Progenitor cell of endocrine pancreas (in vitro differentiated cells): ENCODE data around the gene KCNMB1. TPM values are rescaled to one million over a fixed set of nuclear protein-coding genes. Genes with fewer than 3 reads are reported as not detected.

Source experiments
- DNase-seq: peaks from one replicate; pipeline ENCODE4 v3.0.0; 2021; ENCODE audit warnings: low spot score; ENCODE audit not compliant: unreplicated experiment
- H3K27ac Mint-ChIP-seq: 2 replicates; pipeline ENCODE4 v1.8.0; 2021; ENCODE audit warnings: mild to moderate bottlenecking, moderate library complexity, mixed read lengths
- H3K27me3 Mint-ChIP-seq: 2 replicates; pipeline ENCODE4 v1.8.0; 2021; ENCODE audit warnings: mixed read lengths
- H3K36me3 Mint-ChIP-seq: 2 replicates; pipeline ENCODE4 v1.8.0; 2022; ENCODE audit warnings: mixed read lengths; ENCODE audit not compliant: insufficient read depth
- H3K4me1 Mint-ChIP-seq: 2 replicates; pipeline ENCODE4 v1.8.0; 2021; ENCODE audit warnings: low read depth, mixed read lengths
- H3K4me3 Mint-ChIP-seq: 2 replicates; pipeline ENCODE4 v1.8.0; 2021; ENCODE audit warnings: low read depth, mild to moderate bottlenecking, moderate library complexity, mixed read lengths
- H3K9me3 Mint-ChIP-seq: 2 replicates; pipeline ENCODE4 v1.8.0; 2021; ENCODE audit warnings: low read depth, mixed read lengths
- total RNA-seq: library from RNA; stranded (reverse); gene quantifications from 2 replicates; pipeline ENCODE4 v1.2.1, GENCODE V29; 2021
- TF ChIP-seq, protein P1 (sequence below): fragments of 200-600 bp; sonication (generic); IDR thresholded peaks from one replicate; pipeline ENCODE4 v1.5.0; 2021; ENCODE audit warnings: antibody characterized with exemption, mild to moderate bottlenecking; ENCODE audit not compliant: unreplicated experiment

Gene KCNMB1
- total RNA-seq, 1 donor from 2014 or later = not detected

DNA sequence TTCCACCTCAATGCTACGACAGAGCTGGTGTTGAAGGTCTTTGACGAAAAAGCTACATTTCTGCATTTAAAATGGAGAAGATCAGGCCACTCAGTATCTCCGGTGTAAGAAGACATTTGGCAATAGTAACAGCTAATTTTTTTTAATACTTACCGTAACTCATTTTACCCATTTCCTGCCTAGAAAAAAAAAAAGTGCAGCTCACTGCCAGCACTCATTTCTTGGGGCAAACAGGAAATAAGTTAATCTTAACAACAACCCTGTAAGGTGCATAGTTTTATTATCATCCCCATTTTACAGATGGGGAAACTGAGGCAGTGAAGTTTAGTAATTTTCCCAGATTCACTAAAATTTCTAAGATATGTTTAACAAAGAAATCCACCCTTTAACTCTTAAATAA, 27.4 kb upstream of the KCNMB1 start:
- Mint-ChIP-seq H3K27ac (no peak overlapping the region), H3K9me3 (no peaks in the 10 kb centered on the region), H3K27me3 (peaks cover 18% of the 10 kb centered on the region), H3K36me3 (no peaks in the 10 kb centered on the region), H3K4me3 (no peak overlapping the region), H3K4me1 (no peaks in the 10 kb centered on the region)
- TF ChIP-seq, protein P1, sequence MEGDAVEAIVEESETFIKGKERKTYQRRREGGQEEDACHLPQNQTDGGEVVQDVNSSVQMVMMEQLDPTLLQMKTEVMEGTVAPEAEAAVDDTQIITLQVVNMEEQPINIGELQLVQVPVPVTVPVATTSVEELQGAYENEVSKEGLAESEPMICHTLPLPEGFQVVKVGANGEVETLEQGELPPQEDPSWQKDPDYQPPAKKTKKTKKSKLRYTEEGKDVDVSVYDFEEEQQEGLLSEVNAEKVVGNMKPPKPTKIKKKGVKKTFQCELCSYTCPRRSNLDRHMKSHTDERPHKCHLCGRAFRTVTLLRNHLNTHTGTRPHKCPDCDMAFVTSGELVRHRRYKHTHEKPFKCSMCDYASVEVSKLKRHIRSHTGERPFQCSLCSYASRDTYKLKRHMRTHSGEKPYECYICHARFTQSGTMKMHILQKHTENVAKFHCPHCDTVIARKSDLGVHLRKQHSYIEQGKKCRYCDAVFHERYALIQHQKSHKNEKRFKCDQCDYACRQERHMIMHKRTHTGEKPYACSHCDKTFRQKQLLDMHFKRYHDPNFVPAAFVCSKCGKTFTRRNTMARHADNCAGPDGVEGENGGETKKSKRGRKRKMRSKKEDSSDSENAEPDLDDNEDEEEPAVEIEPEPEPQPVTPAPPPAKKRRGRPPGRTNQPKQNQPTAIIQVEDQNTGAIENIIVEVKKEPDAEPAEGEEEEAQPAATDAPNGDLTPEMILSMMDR = no peak
- no peak for DNase-seq

DNA sequence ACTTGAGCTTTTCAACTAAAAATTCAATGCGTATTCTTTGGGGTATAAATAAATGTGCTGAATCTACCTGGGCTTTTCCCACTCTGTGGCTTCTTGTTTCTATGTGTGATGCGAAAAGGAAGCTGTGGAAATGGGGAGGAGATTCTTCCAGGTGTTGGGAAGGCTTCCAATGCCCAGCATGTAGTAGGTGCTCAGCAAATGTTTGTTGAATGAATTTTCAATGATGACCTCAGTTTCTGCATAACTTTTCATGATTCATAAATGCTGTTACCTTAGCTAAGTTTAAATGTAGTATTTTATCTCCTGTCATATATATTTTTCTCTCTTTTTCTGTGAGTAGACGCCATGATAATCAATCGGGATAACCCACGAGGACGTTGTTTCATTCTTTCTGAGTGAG, 25.6 kb upstream of the KCNMB1 start:
- no peak overlapping the region for H3K4me3 Mint-ChIP-seq
- no peak overlapping the region for H3K27ac Mint-ChIP-seq
- DNase-seq = no peak
- H3K9me3 Mint-ChIP-seq = no peaks in the 10 kb centered on the region
- no peaks in the 10 kb centered on the region for H3K36me3 Mint-ChIP-seq
- TF ChIP-seq, protein P1 = no peak
- peaks cover 18% of the 10 kb centered on the region for H3K27me3 Mint-ChIP-seq
- H3K4me1 Mint-ChIP-seq = no peaks in the 10 kb centered on the region

DNA sequence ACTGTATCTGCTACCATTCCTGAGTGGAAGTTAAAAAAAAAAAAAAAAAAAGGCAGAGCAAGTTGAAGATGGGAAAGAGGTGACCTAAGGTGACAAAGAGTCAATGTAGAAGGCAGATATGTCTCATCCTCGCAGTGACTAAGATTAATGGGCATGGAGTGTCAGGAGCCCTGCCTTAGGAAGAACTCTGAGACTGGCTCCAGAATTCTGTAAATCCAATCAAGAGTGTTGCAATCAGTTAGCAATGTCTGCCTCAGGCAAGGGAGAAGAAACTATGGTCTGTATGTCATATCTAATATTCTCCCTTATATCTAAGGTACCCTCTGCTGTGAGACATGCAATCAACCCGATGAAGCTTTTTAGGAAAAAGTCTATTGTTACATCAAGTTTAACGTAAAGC, 24.7 kb upstream of the KCNMB1 start:
- Mint-ChIP-seq H3K27ac (no peak overlapping the region), H3K36me3 (no peaks in the 10 kb centered on the region), H3K4me3 (no peak overlapping the region), H3K27me3 (peaks cover 18% of the 10 kb centered on the region), H3K4me1 (no peaks in the 10 kb centered on the region), H3K9me3 (no peaks in the 10 kb centered on the region)
- TF ChIP-seq, protein P1 = no peak
- no peak for DNase-seq

DNA sequence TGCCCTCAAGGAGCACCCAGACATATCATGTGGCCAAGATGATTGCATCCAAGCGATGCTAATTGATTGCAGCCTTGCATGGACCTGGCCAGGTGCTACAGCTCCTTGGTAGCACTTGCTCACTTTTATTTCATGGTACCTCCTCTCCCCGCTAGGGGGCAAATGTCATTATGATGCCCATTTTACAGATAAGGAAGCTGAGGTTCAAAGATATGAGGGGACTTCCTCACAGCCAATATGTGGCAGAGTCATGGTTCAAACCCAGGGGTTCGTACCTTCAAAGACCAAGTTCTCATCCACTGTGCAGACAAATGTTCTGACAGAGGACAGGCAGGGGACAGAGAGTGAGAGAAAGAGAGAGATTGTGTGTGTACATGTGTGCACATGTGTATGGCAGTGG, 21.9 kb upstream of the KCNMB1 start:
- H3K4me1 Mint-ChIP-seq = no peaks in the 10 kb centered on the region

DNA sequence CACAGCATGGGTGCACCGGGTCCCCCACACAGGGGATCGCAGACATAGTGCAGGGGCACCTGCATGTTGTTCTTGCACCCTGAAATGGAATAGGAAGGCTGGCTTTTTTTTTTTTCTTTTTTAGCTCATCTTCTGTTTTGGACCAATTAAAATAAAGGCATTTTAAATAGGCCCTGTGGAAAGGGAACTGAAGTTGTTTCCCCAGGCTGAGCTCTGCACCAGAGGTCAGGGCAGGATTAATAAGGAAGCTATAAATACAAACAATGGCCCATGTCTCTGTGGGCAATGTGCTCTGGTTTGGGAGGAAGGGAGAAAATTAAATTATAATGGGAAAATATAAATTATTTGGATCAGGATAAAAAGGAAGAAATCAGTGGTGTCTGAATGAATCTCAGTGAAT, 21.2 kb upstream of the KCNMB1 start:
- no peak for DNase-seq
- TF ChIP-seq, protein P1 = no peak
- no peaks in the 10 kb centered on the region for H3K36me3 Mint-ChIP-seq
- peaks cover 20% of the 10 kb centered on the region for H3K27me3 Mint-ChIP-seq
- no peak overlapping the region for H3K4me3 Mint-ChIP-seq
- H3K4me1 Mint-ChIP-seq = no peaks in the 10 kb centered on the region
- no peaks in the 10 kb centered on the region for H3K9me3 Mint-ChIP-seq
- no peak overlapping the region for H3K27ac Mint-ChIP-seq

More for the DNA sequence above, 21.9 kb upstream of the KCNMB1 start:
- TF ChIP-seq, protein P1 = no peak
- Mint-ChIP-seq H3K27me3 (peaks cover 14% of the 10 kb centered on the region), H3K27ac (no peak overlapping the region), H3K9me3 (no peaks in the 10 kb centered on the region), H3K4me3 (no peak overlapping the region), H3K36me3 (no peaks in the 10 kb centered on the region)
- DNase-seq = no peak
